HepG2 (cell line): ENCODE measurements around the gene PRMT7. TPM values are rescaled to one million over a fixed set of nuclear protein-coding genes. Genes with fewer than 3 reads are reported as not detected.

ENCODE experiments used
- ARNTL ChIP-seq: sonication (generic); formaldehyde crosslinking; IDR thresholded peaks from 2 replicates; pipeline ENCODE4 v1.4.0; 2020; ENCODE audit warnings: mild to moderate bottlenecking, missing genetic modification reagents
- BORCS8-MEF2B ChIP-seq: sonication (generic); formaldehyde crosslinking; IDR thresholded peaks from 2 replicates; pipeline ENCODE4 v1.8.0; 2022; ENCODE audit warnings: mild to moderate bottlenecking, missing genetic modification reagents
- ESRRA ChIP-seq: sonication (generic); formaldehyde crosslinking; IDR thresholded peaks from 2 replicates; pipeline ENCODE4 v1.5.1; 2020; ENCODE audit warnings: mild to moderate bottlenecking, low read depth, missing genetic modification reagents
- GABPB1 ChIP-seq: IDR thresholded peaks from 2 replicates; pipeline ENCODE4 v1.6.1; 2016; ENCODE audit warnings: mild to moderate bottlenecking, missing genetic modification reagents, moderate library complexity, missing compliant biosample characterization
- JUND ChIP-seq: sonication (generic); formaldehyde crosslinking; IDR thresholded peaks from 2 replicates; pipeline ENCODE4 v1.8.0; 2022; ENCODE audit warnings: mild to moderate bottlenecking, missing genetic modification reagents
- MYC ChIP-seq: sonication (generic); formaldehyde crosslinking; IDR thresholded peaks from 2 replicates; pipeline ENCODE4 v1.9.0; 2021; ENCODE audit warnings: missing genetic modification reagents, borderline replicate concordance
- NPAS2 ChIP-seq: sonication (generic); formaldehyde crosslinking; IDR thresholded peaks from 2 replicates; pipeline ENCODE4 v1.8.0; 2022; ENCODE audit warnings: mild to moderate bottlenecking, missing genetic modification reagents, borderline replicate concordance
- RFX1 ChIP-seq: fragments of 450-650 bp; IDR thresholded peaks from 2 replicates; pipeline ENCODE4 v1.6.1; 2017
- TOE1 ChIP-seq: sonication (generic); formaldehyde crosslinking; IDR thresholded peaks from 2 replicates; pipeline ENCODE4 v1.4.0; 2020; ENCODE audit warnings: mild to moderate bottlenecking, missing genetic modification reagents
- TOPORS ChIP-seq: sonication (generic); formaldehyde crosslinking; IDR thresholded peaks from 2 replicates; pipeline ENCODE4 v1.8.0; 2023; ENCODE audit warnings: mild to moderate bottlenecking, missing genetic modification reagents
- ZFP90 ChIP-seq: sonication (generic); formaldehyde crosslinking; IDR thresholded peaks from 2 replicates; pipeline ENCODE4 v1.8.0; 2022; ENCODE audit warnings: missing genetic modification reagents, mild to moderate bottlenecking, inconsistent platforms, borderline replicate concordance
- ZNF101 ChIP-seq: sonication (generic); formaldehyde crosslinking; IDR thresholded peaks from 2 replicates; pipeline ENCODE4 v1.4.0; 2020; ENCODE audit warnings: mild to moderate bottlenecking, low read depth, missing genetic modification reagents, borderline replicate concordance
- ZNF136 ChIP-seq: sonication (generic); formaldehyde crosslinking; IDR thresholded peaks from 2 replicates; pipeline ENCODE4 v1.8.1; 2022; ENCODE audit warnings: low read depth, mild to moderate bottlenecking, moderate library complexity, missing genetic modification reagents
- ZNF263 ChIP-seq: sonication (generic); formaldehyde crosslinking; IDR thresholded peaks from 2 replicates; pipeline ENCODE4 v1.4.0; 2020; ENCODE audit warnings: missing genetic modification reagents
- ZNF558 ChIP-seq: sonication (generic); formaldehyde crosslinking; IDR thresholded peaks from 2 replicates; pipeline ENCODE4 v1.9.0; 2022; ENCODE audit warnings: mild to moderate bottlenecking, missing genetic modification reagents, borderline replicate concordance
- ZNF589 ChIP-seq: sonication (generic); formaldehyde crosslinking; conservative IDR thresholded peaks from 2 replicates; pipeline ENCODE4 v1.8.0; 2022; ENCODE audit warnings: mild to moderate bottlenecking, moderate library complexity, missing genetic modification reagents
- ZSCAN21 ChIP-seq: sonication (generic); formaldehyde crosslinking; IDR thresholded peaks from 2 replicates; pipeline ENCODE4 v1.8.0; 2022; ENCODE audit warnings: mild to moderate bottlenecking, missing genetic modification reagents, moderate library complexity, borderline replicate concordance
- ZSCAN29 ChIP-seq: sonication (generic); formaldehyde crosslinking; conservative IDR thresholded peaks from 2 replicates; pipeline ENCODE4 v1.4.0; 2020; ENCODE audit warnings: mild to moderate bottlenecking, missing genetic modification reagents
- polyA plus RNA-seq, 8 experiments: library from polyadenylated mRNA; depleted of rRNA in 3 of 8; stranded (reverse) in 7 of 8; unstranded in 1 of 8; fragments of >200 nt; fragmentation: Illumina TruSeq in 4 of 8; extraction: Trizol in 4 of 8; gene quantifications; 2 replicates each; pipeline versions ENCODE4 v1.2.1 to v1.2.3, GENCODE V29; 2011 to 2016; ENCODE audit warnings: low read depth in 4 of 8, missing spikeins in 1 of 8, mixed read lengths in 1 of 8; ENCODE audit not compliant: insufficient read depth in 1 of 8
- total RNA-seq, 5 experiments: library from RNA; depleted of rRNA; stranded (reverse); fragments of >200 nt; fragmentation: Illumina TruSeq; extraction: Trizol; gene quantifications; 2 replicates each; pipeline ENCODE4 v1.2.3, GENCODE V29; 2016; ENCODE audit warnings: low read depth in 1 of 5
- TF ChIP-seq, protein P1 (sequence below): sonication (generic); formaldehyde crosslinking; IDR thresholded peaks from 2 replicates; pipeline ENCODE4 v1.8.0; 2022; ENCODE audit warnings: mild to moderate bottlenecking, missing genetic modification reagents; ENCODE audit not compliant: insufficient replicate concordance
- TF ChIP-seq, protein P2 (sequence below): IDR thresholded peaks from 2 replicates; pipeline ENCODE4 v1.6.1; 2016; ENCODE audit warnings: missing biosample characterization, missing genetic modification reagents, low read depth
- TF ChIP-seq, protein P3 (sequence below): sonication (generic); formaldehyde crosslinking; IDR thresholded peaks from 2 replicates; pipeline ENCODE4 v1.4.0; 2020; ENCODE audit warnings: missing genetic modification reagents
- TF ChIP-seq, protein P4 (sequence below): sonication (generic); formaldehyde crosslinking; IDR thresholded peaks from 2 replicates; pipeline ENCODE4 v1.4.0; 2020; ENCODE audit warnings: missing genetic modification reagents, borderline replicate concordance
- TF ChIP-seq, protein P5 (sequence below): IDR thresholded peaks from 2 replicates; pipeline ENCODE4 v1.6.1; 2016; ENCODE audit warnings: low read depth, borderline replicate concordance
- TF ChIP-seq, protein P6 (sequence below): sonication (generic); formaldehyde crosslinking; IDR thresholded peaks from 2 replicates; pipeline ENCODE4 v1.8.1; 2023; ENCODE audit warnings: mild to moderate bottlenecking, missing genetic modification reagents, borderline replicate concordance

Gene PRMT7
- total and polyA plus RNA-seq, 2 of the 13 experiments (the other 11 are each of a cell fraction or from before 2014, with no cell fraction given) = 47.5 to 55.0 TPM

DNA sequence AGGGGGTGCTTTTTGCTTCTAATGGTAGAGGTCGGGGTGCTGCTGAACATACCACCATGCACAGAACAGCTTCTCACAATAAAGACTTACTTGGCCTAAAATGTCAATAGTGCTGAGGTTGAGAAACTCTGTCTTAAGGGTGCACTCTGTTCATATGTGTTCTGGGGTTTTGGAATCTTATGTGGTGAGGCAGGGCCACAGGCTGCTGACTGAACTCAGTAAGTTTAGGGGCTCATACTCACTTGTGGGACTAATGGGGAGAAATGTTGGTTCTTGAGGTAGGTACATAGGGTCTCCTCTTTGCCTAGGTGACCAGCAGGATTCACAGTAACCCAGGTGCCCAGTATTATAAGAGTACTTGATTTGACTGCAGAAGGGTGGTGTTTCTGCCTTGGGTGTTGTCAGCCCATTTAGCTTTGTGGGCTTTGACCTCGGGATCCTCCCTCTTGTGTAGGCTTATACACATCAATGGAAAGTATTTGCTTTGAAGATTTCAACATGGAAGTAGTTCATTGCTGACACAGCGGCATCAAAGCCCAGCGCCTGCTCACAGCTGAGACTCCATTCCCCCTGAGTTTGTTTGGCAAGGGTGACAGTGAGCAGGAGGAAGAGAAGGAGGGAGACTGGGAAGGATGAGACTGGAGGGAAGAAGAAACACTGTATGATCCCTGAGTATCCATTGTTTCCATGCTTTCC is 29.3 kb upstream of the PRMT7 start (continued):
- no peak for TF ChIP-seq RFX1
- TF ChIP-seq ARNTL (CRISPR knock-in tag) = peak; percentile 86
- TF ChIP-seq, protein P1, sequence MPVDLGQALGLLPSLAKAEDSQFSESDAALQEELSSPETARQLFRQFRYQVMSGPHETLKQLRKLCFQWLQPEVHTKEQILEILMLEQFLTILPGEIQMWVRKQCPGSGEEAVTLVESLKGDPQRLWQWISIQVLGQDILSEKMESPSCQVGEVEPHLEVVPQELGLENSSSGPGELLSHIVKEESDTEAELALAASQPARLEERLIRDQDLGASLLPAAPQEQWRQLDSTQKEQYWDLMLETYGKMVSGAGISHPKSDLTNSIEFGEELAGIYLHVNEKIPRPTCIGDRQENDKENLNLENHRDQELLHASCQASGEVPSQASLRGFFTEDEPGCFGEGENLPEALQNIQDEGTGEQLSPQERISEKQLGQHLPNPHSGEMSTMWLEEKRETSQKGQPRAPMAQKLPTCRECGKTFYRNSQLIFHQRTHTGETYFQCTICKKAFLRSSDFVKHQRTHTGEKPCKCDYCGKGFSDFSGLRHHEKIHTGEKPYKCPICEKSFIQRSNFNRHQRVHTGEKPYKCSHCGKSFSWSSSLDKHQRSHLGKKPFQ (CRISPR knock-in tag) = no peak
- no peak for TF ChIP-seq ZNF558 (CRISPR knock-in tag)
- TF ChIP-seq, protein P2, sequence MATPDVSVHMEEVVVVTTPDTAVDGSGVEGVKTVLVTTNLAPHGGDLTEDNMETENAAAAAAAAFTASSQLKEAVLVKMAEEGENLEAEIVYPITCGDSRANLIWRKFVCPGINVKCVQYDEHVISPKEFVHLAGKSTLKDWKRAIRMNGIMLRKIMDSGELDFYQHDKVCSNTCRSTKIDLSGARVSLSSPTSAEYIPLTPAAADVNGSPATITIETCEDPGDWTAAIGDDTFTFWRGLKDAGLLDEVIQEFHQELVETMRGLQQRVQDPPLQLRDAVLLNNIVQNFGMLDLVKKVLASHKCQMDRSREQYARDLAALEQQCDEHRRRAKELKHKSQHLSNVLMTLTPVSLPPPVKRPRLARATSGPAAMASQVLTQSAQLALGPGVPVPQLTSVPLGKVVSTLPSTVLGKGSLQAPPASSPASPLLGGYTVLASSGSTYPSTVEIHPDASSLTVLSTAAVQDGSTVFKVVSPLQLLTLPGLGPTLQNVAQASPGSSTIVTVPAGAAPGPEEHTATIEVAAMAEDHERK (CRISPR knock-in tag) = no peak
- no peak for TF ChIP-seq ZSCAN21 (CRISPR knock-in tag)
- peak; percentile 92; the same call in 1 of the 2 replicates for TF ChIP-seq TOE1 (CRISPR knock-in tag)
- peak; percentile 88 for TF ChIP-seq BORCS8-MEF2B
- TF ChIP-seq, protein P3, sequence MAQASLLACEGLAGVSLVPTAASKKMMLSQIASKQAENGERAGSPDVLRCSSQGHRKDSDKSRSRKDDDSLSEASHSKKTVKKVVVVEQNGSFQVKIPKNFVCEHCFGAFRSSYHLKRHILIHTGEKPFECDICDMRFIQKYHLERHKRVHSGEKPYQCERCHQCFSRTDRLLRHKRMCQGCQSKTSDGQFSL (CRISPR knock-in tag) = no peak
- TF ChIP-seq NPAS2 (CRISPR knock-in tag) = no peak
- TF ChIP-seq TOPORS (CRISPR knock-in tag) = 0 out of 2 replicates have a peak, but pooled peaks have one; percentile 56
- TF ChIP-seq ZSCAN29 = peak; percentile 93; the same call in 1 of the 2 replicates
- TF ChIP-seq MYC (CRISPR knock-in tag) = peak; percentile 50; the same call in 1 of the 2 replicates
- TF ChIP-seq ESRRA (CRISPR knock-in tag) = 0 out of 2 replicates have a peak, but pooled peaks have one; percentile 63
- no peak; the same call in 1 of the 2 replicates for TF ChIP-seq ZFP90 (CRISPR knock-in tag)
- no peak for TF ChIP-seq ZNF589 (CRISPR knock-in tag)
- TF ChIP-seq ZNF101 (CRISPR knock-in tag) = no peak
- TF ChIP-seq, protein P4, sequence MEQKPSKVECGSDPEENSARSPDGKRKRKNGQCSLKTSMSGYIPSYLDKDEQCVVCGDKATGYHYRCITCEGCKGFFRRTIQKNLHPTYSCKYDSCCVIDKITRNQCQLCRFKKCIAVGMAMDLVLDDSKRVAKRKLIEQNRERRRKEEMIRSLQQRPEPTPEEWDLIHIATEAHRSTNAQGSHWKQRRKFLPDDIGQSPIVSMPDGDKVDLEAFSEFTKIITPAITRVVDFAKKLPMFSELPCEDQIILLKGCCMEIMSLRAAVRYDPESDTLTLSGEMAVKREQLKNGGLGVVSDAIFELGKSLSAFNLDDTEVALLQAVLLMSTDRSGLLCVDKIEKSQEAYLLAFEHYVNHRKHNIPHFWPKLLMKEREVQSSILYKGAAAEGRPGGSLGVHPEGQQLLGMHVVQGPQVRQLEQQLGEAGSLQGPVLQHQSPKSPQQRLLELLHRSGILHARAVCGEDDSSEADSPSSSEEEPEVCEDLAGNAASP = peak; percentile 86; the same call in 1 of the 2 replicates
- TF ChIP-seq, protein P5, sequence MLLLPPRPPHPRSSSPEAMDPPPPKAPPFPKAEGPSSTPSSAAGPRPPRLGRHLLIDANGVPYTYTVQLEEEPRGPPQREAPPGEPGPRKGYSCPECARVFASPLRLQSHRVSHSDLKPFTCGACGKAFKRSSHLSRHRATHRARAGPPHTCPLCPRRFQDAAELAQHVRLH = peak; percentile 84; the same call in 1 of the 2 replicates
- TF ChIP-seq ZNF136 (CRISPR knock-in tag) = no peak; the same call in 1 of the 2 replicates
- peak; percentile 37; the same call in 1 of the 2 replicates for TF ChIP-seq ZNF263
- no peak for TF ChIP-seq GABPB1
- TF ChIP-seq JUND (CRISPR knock-in tag) = peak; percentile 87
- TF ChIP-seq, protein P6, sequence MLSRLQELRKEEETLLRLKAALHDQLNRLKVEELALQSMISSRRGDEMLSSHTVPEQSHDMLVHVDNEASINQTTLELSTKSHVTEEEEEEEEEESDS = peak; percentile 77; the same call in 1 of the 2 replicates
